Effector CD4-positive, alpha-beta T cell (primary cell): ENCODE data around the gene NAPG.
"Not testable (repeated sequence)": the region's sequence is repeated elsewhere in the genome, so short reads cannot be mapped to it uniquely, and the experiment has no call there.

Experiments used
- DNase-seq: peaks from one replicate; pipeline ENCODE4 v3.0.0-alpha.2; 2020

NAPG gene

GRCh38 chr18:10585260-10585659 is 59.4 kb downstream of the NAPG start:
- DNase-seq, result no peak

GRCh38 chr18:10588975-10589374 is 63.1 kb downstream of the NAPG start:
- no peak for DNase-seq

GRCh38 chr18:10590412-10590811 is 64.6 kb downstream of the NAPG start:
- DNase-seq, result no peak

GRCh38 chr18:10591896-10592295 is 66.1 kb downstream of the NAPG start:
- DNase-seq, result no peak

DNA sequence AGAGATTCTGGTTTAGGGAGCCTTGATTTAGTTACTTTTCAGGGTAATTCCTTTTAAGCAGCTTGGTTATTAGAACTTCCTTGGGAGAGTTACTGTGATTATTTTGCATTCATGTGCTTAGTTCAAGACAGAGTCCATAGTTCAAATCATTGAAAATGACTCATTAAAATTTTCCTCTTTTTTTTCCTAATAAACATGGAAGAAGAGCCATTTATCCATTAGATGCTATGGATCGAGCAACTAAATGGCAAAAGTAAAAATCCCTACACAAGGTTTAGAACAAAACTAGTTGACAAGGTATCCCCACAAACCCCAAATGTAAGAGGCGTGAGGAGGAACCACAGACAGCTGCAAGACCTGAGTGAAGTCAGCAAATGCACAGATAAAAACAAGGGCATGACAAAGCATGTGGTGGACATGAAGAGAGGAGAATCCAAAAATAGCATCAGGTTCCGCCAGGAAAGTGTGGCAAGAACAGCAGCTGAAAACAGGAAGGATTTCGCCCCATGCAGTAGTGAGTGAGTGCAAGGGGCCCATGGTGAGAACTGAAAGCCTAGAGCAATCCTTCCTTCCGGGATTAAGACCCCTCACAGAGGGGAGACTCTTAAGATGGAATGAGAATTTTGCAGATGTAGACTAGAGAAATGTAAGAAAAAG is 67.7 kb downstream of the NAPG start:
- not testable (repeated sequence) for DNase-seq

GRCh38 chr18:10595917-10596316 is 70.1 kb downstream of the NAPG start:
- DNase-seq, result not testable (repeated sequence)

DNA sequence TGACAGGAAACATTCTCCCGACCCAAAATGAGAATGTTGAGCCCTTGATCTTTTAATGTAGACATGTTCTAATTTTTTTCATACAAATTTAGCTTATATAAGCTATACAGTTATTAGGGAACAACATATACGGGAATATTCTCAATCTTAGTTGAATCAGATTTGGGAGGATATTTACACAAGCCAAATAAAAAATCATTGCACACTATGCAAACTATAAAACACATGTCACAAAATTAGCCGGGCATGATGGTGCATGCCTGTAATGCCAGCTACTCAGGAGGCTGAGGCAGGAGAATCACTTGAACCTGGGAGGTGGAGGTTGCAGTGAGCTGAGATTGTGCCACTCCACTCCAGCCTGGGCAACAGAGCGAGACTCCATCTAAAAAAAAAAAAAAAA is 71.9 kb downstream of the NAPG start:
- DNase-seq, result not testable (repeated sequence)

DNA sequence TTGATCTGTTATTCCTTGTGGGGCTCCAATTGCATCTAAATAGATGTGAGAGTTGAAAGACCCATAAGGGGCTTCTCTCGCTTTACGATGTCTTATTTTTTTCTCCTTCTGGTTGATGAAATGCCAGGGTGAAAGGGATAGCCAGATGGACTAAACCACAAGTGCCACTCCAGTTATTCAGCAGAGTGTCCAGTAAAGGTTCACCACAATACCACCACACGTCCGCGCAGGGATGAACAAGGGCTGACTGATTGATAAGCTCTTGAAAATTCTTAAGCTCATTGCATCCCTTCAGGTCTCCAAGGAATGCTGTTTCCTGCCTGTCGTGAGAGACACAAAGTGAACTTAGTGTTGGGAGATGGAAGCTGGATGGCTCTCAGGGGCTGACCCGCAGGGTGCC is 74.9 kb downstream of the NAPG start:
- DNase-seq, result not testable (repeated sequence)
